Uterus (tissue), 2 donors: ENCODE results near the gene TKT.

Experiments used
- POLR2A ChIP-seq, 2 donors: fragments of 450-650 bp; IDR thresholded peaks; one replicate each; pipeline ENCODE4 v1.6.1; 2016; ENCODE audit warnings: antibody characterized with exemption in 2 of 2, mild to moderate bottlenecking in 1 of 2, moderate library complexity in 1 of 2
- TF ChIP-seq, protein P1 (sequence below), 4 experiments: fragments of 200-600 bp in 2 of 4; fragments of 450-650 bp in 2 of 4; sonication (generic) in 2 of 4; IDR thresholded peaks; one replicate each; pipeline ENCODE4 v1.5.1; 2016 to 2019; ENCODE audit warnings: antibody characterized with exemption in 4 of 4, mild to moderate bottlenecking in 2 of 4, moderate library complexity in 1 of 4

DNA sequence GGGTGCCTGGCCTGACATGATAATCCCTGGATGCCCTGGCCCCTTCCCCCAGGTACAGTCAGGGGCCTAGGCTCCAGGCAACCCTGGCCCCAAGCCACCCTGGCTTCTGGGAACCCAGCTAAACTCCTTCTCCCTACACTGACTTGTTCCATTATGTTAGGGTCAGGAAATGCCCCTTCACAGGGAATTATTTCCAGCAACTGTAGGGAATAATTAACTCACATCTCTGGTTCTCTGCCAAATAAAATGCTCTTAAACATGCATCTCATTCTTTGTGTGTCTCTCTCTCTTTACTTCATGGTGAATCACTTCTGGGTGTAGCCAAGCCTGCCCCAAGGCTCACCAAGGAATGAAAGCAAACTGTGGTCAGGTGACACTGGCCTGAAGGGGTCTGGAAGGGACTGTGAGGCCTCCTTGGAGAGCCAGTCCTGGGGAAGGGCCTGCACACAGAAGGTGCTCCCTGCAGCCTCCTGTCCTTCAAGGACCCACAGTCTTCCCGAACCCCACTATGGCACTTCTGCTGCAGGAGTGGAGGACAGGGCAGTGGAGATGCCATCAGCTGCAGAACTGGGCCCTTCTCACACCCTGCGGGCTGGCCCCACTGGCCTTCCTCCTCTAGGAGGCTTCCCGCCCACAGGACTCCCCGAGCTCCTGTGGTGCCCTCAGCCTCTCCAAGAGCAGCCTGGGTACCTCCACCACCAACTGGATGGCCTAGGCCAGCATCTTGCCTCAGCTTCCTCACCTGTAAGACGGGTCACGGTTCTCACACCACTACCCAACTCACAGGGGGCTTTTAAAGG is 17.6 kb downstream of the TKT start:
- TF ChIP-seq, protein P1, sequence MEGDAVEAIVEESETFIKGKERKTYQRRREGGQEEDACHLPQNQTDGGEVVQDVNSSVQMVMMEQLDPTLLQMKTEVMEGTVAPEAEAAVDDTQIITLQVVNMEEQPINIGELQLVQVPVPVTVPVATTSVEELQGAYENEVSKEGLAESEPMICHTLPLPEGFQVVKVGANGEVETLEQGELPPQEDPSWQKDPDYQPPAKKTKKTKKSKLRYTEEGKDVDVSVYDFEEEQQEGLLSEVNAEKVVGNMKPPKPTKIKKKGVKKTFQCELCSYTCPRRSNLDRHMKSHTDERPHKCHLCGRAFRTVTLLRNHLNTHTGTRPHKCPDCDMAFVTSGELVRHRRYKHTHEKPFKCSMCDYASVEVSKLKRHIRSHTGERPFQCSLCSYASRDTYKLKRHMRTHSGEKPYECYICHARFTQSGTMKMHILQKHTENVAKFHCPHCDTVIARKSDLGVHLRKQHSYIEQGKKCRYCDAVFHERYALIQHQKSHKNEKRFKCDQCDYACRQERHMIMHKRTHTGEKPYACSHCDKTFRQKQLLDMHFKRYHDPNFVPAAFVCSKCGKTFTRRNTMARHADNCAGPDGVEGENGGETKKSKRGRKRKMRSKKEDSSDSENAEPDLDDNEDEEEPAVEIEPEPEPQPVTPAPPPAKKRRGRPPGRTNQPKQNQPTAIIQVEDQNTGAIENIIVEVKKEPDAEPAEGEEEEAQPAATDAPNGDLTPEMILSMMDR (IDR thresholded peaks at IDR 0.05), result no peak
- no peak for TF ChIP-seq POLR2A (IDR thresholded peaks at IDR 0.05)
